Left forelimb (tissue), 1 donor: ENCODE data around the gene NUDT16L1.

Source experiments
- DNase-seq: peaks from one replicate; pipeline ENCODE4 v3.0.0-alpha.2; 2018; ENCODE audit warnings: low spot score

The NUDT16L1 gene

DNA sequence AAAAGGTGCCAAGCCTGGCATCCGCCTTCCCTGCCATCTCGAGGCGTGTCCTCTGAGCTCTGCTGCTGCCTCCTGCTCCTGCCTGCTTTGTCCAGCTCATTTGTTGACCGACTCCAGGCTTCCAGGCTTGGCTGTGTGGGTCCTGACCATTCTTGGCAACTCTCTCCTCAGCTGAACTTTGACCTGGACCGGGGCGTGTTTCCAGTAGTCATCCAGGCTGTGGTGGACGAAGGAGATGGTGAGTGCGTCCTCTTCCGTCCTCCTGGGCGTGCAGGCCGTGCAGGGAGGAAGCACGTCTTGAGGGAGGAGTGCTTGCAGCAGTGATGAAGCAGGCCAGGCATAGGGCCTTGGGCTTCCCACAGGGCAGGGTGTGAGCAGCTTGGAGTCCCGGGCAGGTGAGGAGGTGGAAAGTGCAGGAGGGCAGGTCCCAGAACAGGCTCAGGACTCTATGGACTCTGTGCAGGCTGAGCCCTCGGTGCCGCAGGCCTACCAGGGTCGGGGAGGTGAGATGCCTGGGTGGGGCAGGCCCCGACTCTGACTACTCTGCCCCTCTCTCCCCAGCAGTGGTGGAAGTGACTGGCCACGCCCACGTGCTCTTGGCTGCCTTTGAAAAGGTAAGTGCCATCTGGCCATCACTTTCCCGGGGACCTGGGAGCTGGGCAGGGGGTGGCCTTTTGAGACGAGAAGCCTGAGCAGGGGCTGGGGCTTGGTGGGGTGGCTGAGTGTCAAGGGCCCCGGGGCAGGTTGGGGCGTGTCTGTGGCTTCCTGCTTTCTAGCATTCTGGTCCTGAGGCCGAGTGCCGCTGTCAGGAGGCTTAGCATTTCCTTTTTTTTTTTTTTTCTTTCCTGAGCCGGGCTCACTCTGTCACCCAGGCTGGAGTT is 28.6 kb upstream of the NUDT16L1 start:
- DNase-seq: no peak

DNA sequence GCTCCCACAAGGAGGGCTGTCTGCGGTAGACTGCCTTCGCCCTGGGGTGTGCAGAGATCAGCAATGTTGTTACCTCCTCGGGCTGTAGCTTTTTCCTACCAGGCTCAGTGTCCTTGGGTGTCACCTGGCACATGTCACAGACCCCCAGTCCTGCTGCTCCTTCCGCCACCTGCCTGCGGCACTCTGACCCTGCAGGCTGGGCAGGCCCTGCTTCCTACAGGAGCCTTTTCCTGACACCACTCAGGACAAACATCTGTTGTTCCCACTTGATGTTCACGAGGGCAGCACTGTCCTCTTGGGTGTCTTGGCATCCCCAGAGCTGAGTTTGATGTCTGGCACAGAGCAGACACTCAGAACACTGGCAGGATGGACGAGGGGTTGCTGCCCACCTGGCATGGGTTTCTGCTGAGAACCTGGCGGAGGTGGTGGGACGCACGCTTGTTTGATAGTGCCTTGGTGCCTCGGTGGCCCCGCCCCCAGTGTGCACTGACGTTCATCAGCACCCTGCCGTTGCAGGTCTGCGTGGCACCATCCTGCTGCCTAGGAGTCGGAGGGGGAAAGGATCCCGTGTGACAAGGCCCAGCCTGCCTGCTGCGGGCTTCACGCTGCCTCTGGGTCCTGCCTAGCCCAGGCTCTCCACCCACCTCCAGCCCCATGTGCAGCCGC is 26.7 kb upstream of the NUDT16L1 start:
- no peak for DNase-seq

DNA sequence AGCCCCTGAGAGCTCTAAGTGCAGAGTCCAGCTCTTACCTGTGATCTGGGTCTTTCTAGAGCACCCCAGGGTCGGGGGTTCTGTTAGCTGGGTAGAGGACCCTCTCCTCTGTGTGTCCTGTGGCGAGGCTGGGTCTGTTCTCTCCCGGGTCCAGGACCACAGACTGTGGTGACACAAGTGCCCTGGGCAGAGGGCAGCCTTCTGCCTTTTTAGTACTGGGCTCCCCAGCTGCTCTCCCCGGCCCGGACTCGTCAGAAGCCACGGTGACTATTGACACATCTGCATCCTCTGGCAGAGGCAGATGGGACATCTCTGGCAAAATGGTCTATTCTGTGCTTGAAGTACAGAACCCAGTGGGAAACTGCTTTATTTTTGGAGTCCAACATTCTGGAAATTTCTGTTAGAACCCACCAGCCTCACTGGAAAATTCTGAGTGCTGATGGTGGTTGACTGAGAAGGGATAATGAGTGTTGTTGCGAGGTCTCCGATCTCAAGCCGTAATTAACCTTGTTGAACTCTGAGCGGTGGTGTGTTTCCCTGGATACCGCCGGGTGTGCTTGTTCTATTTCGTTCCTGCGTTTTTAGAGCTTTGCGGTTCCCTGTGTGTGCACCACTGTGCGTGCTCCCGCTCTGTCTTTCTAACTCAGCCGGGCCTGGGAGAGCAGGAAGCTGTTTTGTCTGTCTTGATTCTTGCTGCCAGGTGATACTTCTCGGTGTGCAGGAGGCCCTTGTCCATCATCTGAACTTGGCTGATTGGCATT is 26.0 kb upstream of the NUDT16L1 start:
- no peak for DNase-seq

DNA sequence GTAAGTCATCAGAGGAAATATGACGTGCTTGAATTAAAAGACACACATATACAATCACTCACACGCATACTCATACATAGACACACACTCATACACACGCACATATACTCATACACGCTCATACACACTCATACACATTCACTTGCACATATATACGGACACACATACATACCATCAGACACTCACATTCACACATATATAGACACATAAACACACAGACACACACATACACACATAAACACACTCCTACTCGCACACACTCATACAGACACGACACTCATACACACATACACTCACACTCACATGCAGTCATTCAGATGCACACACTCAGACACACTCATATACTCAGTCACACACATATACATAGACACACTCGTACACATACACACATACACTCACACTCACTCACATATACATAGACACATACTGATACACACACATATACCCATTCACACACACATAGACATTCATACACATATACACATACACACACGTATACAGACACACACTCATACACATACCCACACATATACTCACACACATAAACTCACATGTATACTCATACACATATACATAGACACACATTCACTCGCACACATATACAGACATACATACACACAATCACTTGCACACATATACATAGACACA is 24.9 kb upstream of the NUDT16L1 start:
- DNase-seq: no peak

DNA sequence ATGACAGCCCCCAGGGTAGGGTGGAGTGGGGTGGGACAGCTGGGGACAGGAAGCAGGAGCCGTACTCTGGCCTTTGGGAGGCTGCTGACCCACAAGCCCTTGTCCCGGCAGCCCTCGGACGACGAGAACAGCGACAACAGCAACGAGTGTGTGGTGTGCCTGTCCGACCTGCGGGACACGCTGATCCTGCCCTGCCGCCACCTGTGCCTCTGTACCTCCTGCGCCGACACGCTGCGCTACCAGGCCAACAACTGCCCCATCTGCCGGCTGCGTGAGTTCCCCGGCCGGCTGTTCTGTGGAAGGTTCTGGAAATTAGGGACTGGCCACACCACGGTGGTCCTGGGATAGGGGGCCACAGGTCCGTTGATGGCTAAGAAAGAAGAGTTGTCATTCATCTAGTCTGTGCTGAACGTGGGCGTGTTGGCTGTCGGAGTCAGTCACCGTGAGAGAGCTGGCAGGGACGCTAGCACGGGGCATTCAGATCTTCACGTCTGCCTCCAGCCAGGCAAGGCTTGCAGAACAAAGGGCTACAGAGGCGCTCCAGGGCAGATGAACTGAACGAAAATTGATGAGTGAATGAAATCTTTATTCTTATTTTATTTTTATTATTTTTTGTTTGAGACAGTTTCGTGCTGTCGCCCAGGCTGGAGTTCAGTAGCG is 19.8 kb upstream of the NUDT16L1 start:
- DNase-seq: no peak

DNA sequence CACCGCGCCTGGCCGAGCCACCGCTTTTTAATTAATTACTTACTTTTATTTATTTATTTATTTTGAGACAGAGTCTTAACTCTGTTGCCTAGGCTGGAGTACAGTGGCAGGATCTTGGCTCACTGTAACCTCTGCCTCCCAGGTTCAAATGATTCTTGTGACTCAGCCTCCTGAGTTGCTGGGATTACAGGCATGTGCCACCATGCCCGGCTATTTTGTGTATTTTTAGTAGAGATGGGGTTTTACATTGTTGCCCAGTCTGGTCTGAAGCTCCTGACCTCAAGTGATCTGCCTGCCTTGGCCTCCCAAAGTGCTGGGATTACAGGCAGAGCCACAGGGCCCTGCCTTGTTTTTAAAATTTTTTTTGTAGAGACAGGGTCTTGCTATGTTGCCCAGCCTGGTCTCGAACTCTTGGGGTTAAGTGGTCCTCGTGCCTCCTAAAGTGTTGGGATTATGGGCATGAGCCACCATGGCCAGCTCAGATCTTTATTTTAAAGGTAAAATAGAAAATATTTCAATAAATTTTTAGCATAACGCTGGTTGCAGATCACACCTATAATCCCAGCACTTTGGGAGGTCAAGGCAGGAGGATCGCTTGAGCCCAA is 18.3 kb upstream of the NUDT16L1 start:
- DNase-seq: no peak

DNA sequence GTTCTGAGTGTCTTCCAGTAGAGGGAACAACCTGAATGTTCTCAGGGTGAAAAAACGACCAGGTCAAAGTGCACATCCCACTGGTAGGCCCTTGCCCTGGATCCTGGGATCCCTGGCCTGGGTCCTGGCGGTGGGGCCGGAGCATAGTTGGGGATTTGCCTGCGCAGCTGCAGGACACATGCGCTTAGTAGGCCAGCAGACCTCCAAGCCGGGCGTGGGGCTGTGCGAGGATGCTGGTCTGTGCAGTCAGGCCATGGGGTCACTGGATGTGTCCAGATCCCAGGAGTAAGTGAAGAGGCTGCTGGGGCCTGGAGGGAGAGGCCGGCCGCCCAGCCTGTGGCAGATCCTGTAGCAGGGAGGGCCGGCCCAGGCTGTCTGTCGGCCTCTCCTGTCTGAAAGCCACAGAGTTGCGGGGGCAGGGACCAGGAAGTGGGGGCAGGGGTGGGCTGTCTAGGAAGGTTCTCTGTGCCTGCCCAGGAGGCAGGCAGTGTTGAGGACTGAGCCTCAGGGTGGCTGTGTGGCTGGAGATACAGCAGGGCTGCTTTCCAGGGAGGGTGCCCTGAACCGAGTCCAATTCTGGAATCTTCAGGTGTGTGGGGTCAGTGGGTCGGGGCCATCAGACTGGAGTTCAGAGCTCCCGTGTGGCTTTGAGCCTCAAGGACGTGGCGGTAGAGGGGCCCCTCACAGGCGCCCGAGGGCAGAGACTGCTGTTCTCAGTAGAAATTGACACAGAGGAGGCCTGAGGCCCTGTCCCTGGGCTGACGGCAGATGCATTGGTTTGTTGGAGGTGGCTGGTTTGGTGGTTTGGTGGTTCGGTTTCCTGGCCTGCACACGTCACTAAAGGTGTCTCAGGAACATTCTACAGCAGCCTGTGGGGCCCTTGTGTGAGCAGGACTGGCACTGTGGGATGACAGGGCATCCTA is 17.2 kb upstream of the NUDT16L1 start:
- DNase-seq: no peak

DNA sequence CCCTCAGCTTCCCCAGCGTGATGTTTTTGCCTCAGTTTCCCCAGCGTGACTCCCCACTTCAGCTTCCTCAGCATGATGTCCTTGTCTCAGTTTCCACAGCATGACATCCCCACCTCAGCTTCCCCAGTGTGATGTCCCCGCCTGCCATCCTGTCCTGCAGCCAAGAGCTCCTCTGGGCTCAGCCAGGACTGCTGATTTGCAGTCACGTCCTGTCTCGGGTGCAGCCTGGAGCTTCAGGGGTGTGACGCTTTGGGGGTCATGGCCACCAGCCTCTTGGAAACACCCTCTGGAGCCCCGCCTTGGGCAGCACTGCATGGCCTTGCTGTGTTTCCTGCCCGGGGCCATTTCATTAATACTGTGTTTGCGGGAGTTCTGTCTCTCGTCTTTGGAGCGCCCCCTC is 16.5 kb upstream of the NUDT16L1 start:
- DNase-seq: no peak

DNA sequence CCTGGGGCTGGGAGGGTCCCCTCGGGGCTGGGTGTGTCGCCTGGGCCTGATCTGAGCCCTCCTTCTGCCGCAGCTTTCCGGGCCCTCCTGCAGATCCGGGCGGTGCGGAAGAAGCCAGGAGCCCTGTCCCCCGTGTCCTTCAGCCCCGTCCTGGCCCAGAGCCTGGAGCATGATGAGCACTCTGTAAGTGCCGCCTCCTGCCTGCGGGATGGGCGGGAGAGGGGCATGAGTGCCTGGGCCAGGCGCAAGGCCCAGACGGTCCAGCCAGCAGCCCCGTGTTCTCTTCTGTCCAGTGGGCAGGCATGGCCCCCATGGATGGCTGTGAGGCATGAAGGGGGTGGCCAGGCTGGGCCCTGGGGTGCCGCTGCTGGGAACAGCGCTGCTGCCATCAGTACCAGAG is 16.0 kb upstream of the NUDT16L1 start:
- DNase-seq: no peak

DNA sequence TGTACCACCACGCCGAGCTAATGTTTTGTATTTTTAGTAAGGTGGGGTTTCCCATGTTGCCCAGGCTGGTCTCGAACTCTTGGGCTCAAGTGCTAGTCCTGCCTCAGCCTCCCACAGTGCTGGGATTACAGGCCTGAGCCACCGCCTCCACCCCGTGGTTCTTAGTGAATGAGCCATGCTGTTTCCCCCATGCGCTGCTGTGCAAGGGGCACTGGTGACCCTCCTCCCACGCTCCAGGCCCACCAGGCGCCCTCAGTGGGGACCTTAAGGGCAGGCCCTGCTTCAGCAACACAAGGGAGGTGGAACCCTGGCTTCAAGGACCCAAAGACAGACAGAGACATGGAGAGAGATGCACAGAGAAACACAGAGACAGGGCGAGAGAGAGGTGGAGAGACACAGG is 15.4 kb upstream of the NUDT16L1 start:
- DNase-seq: no peak

DNA sequence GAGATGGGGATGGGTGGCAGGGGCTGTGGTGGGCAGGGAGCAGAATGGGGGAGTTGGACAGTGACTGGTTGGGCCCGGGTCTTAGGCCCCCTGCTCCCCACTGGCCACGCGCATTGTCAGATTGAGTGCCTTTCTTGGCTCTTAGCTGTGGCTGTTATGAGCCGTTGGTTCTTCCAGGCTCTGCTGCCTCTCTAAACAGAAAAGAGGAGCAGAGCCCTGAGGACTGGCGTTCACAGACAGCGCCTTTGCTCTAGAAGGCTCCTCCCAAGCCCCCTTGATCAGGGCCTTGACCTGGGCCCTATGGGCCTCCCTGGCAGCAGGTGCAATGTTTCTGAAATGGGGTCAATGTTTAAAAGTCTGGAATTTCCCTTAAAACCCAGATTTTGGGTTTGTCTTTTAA is 14.8 kb upstream of the NUDT16L1 start:
- no peak for DNase-seq

DNA sequence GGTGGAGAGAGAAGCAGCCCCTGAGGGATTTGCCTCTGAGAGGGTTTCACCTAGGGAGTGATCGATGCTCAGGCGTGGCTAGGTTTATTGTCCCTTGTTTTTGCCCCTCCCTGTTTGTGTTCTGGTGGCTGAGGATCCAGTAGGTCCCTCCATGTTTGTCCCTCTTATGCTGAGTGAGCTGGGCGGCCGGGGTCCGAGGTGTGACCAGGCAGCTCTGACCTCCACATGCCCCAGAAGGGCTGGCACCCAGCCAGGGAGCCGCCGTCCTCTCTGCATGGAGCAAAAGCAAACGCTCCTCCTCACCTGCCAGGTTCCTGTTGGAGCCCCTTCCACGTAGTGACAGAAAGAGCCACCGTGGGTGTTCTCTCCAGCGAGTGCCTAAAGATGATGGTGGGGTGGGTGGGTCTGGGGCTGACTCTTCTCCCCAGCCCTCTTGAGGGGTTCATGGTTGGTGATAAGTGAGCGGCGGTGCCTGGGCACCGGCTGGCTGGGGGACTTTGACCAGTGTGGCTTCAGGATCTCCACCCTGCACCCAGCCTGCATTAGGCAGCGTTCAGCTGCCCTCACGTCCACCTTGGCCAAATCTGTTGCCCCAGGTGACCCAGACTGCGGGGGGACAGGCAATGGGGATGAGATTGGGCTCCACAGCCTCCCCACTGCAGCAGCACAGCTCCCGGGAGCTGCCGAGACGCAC is 14.1 kb upstream of the NUDT16L1 start:
- no peak for DNase-seq

DNA sequence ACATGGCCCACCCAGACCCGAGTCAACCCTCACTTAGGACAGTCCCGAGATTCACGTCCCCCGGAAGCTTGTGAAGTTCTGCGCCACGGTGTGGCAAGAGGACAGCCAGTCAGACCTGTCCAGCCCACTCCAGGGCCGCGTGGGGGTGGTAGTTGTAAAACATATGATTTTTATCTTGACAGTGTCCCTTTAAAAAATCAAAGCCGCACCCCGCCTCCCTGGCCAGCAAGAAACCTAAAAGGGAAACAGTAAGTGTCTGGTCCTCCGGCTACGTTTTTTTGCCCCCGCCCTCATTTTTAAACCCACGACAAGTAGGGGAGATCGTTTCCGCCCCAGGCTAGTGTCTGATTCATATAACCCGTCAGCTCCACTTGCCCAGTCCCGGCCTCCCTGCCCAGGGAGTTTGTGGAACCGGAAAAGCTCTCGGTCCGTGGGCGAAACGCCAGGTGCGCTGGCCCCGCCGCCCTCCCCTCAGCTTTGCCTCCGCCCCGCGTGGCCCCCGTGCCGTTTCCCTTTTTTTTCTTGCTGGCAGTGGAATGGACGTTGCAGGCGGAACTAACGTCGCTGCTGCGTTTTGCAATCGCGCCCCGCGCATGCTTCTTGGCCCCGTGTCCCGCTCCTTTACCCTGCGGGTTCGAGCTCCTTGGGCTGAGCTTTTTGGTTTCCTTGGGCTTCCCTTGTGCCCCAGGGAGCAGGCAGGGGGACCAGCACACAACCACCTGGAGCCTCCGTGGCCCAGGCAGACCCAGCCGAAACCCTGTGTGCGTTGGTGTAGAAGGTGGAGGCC is 13.3 kb upstream of the NUDT16L1 start:
- DNase-seq: no peak

DNA sequence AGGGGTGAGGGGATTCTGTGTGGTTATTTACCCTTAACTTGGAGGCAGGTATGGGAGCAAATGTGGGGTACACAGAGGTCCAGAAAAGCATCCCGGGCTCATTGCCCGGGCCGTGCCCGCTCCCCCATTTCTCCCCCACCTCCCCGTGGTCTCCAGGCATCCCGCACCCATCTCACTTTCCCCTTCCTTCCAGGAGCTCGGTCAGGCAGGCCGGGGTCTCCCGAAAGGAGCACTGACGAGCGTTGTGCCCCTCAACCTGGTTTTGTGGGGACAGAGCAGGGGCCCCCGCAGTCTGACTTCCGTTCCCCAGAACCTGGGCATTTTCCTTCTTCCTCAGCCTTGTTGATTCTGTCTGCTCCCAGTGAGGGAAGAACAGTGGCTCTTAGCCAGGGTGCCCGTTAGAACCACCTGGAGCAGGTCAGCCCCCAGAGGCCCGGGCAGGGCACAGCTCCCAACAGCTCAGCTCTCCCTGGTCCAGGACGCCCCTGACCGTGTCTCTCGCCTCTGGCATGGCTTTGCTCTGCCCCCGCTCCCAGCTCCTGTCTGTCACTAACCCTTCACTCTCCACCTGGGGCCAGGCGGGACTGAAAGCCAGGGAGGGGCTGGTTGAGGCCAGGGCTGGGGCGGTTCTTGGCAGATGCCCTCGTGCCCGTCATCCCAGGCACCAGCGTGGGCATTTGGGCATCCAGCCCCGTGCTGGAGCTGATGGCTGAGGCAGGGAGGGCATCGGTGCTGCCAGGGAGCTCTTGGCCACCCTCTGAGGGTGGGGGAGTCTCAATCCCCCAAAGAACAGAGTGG is 12.5 kb upstream of the NUDT16L1 start:
- DNase-seq: no peak

DNA sequence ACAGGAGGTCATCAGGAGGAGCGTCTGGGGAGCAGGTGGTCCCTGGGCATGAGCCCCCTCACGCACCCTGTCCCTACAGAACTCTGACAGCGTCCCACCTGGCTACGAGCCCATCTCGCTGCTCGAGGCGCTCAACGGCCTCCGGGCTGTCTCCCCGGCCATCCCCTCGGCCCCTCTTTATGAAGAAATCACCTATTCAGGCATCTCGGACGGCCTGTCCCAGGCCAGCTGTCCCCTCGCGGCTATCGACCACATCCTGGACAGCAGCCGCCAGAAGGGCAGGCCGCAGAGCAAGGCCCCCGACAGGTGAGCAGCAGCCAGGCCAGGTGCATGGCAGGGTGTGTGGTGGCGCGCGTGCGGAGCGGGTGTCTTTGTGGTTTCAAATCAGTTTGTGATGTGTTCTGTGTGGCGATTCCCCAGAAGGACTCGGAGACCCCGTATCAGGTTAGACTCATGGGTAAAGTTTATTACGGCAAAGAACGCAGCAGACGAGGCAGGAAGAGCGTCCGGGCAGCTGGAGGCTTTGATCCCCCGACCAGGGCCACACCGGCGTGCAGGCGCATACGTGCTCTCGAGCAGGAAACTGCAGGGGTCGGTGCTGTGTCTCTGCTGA is 11.8 kb upstream of the NUDT16L1 start:
- no peak for DNase-seq

DNA sequence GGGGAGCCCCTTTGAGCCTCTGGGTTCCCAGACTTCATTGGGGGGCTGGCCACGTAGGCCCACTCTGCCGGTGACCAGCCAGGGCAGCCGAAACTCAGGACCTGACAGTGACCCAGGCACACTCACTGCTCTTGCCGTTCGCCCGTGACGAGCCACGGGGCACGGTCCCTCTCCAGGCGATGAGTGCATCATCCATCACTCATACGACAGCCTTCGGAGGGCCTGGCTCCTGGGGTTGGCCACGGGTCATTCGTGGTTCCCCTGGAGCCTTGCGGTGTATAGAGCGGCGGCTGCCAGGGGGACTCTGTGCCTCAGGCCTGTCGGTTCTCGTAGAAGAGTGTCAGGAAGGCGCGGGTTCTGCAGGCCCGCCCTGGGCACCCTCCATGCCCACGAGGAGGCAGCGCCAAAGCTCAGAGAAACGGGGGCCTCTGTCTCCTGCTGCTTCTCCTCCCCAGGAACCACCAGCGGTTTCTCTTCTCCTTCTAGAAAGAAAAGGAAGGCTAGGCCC is 11.2 kb upstream of the NUDT16L1 start:
- DNase-seq: no peak

DNA sequence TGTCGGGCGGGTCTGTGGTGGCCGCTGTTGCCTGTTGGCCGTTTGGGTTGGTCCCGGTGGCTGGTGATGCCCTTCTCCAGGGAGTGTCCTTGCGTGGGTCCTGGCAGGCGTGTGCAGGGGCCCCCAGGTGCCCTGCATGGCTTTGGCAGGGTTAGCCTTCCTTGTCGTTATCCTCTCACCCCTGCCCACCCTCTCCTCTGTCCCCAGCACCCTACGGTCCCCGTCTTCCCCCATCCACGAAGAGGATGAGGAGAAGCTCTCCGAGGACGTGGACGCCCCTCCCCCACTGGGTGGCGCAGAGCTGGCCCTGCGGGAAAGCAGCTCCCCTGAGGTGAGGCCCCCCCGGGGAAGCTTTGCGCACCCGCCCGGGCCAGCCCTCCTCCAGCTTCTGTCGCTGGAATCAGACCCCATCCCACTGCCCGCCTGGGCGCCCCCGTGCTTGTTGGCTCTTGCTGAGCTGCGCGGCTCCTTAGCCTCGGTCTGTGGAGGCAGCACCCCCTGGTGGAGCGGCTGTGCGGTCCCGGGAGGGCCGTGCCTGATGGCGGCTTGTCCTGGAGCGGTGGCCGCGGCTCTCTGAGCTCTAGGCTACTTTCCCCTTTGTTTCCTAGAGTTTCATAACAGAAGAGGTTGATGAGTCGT is 10.6 kb upstream of the NUDT16L1 start:
- DNase-seq: no peak
